ENCODE results near the gene CALCR. TPM values are rescaled to one million over a fixed set of nuclear protein-coding genes. Genes with fewer than 3 reads are reported as not detected.

Gene CALCR
- not detected for total RNA-seq

DNA sequence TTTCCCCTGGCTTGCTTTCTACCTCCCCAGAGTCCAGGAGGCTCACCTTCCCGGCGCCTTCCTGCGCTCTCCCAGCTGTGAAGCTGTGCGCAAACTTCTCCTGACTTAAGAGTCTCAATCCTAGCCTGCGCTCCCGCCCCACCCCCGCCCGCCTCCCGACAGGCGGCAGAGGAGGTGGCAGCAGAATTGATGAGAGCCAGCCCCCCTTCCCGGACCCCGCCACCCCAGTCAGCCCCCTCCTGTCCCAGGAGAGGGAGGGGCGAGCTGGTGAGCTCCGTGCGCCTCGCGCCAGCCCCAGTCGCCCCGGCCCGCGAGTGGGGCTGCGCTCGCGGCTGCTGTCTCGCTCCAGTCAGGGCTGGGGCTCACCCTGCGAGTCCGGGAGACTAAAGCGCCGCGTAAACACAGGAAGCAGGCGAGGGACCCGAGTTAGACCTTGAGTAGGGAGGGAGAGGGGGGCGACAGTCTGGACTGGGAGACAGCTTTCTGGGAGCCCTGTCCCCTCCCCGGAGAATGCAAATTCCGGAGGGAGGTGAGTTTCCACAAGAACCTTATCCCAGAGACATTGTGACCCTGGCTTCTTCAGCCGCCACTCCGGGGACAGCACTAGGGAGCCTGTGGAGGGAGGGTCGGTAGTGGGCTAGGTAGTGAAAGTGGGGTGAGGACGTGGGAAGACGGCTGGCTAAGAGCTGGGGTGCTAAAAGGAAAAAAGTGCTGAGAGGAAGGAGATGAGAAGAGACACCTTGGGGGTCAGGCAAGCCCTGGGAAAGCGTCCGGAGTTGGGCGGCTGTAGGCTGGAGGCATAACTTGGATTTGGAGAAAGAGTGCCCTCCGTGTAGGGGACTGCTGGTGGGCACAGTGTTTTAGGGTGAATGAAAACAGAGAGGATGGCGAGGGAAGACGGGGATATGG lies at the start of gene CALCR:
Gene CALCR (minus strand): TSS at position 79 of the 909 bp plus-strand sequence. CDS start 87,743 bp downstream, outside the sequence.
- TF ChIP-seq, protein P1, sequence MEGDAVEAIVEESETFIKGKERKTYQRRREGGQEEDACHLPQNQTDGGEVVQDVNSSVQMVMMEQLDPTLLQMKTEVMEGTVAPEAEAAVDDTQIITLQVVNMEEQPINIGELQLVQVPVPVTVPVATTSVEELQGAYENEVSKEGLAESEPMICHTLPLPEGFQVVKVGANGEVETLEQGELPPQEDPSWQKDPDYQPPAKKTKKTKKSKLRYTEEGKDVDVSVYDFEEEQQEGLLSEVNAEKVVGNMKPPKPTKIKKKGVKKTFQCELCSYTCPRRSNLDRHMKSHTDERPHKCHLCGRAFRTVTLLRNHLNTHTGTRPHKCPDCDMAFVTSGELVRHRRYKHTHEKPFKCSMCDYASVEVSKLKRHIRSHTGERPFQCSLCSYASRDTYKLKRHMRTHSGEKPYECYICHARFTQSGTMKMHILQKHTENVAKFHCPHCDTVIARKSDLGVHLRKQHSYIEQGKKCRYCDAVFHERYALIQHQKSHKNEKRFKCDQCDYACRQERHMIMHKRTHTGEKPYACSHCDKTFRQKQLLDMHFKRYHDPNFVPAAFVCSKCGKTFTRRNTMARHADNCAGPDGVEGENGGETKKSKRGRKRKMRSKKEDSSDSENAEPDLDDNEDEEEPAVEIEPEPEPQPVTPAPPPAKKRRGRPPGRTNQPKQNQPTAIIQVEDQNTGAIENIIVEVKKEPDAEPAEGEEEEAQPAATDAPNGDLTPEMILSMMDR (IDR thresholded peaks at IDR 0.05) = no peak
- Mint-ChIP-seq H3K9me3 (no peaks in the 10 kb centered on the region), H3K36me3 (ENCODE audit: low read depth) (no peaks in the 10 kb centered on the region), H3K4me3 (no peak within 1 kb of the TSS), H3K27me3 (peaks cover 29% of the 10 kb centered on the region), H3K27ac (no peak within 1 kb of the TSS), H3K4me1 (ENCODE audit: low read depth) (no peaks in the 10 kb centered on the region)
- no peak for ATAC-seq
- intact Hi-C loops (cut with micrococcal nuclease) = no loop called here
- ChIA-PET POLR2A (interaction anchor here (0.5 kb wide), 1 partner anchor 526 kb away, joined by 3 read pairs; no protein-coding TSS in a partner anchor), CTCF (no interaction called here)
- DNase-seq = no peak

DNA sequence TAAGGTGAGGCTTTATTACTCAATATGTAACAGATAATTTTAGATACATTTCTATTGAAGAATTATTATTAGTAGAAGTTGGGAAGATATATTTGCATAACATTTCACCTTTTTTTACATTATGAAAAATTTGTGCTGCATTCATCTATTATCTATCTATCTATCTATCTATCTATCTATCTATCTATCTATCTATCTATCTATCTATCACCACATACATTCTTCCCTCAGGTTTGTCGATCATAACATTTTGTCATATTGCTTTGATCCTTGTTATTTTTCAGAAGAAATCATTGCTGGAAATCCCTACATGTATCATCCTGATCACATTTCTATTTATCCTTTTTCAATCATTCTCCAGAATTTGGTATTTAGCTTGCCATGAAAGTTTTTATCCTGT lies 49.3 kb upstream of the CALCR start:
- no peak overlapping the region for H3K4me3 Mint-ChIP-seq
- POLR2A ChIA-PET = no interaction called here
- TF ChIP-seq, protein P1 (IDR thresholded peaks at IDR 0.05) = no peak
- H3K27ac Mint-ChIP-seq = no peak overlapping the region
- peaks cover 2% of the 10 kb centered on the region for H3K9me3 Mint-ChIP-seq
- H3K36me3 Mint-ChIP-seq (ENCODE audit: low read depth) = no peaks in the 10 kb centered on the region
- no peaks in the 10 kb centered on the region for H3K4me1 Mint-ChIP-seq (ENCODE audit: low read depth)
- CTCF ChIA-PET = no interaction called here
- no peak for ATAC-seq
- no peak for DNase-seq
- peaks cover 1% of the 10 kb centered on the region for H3K27me3 Mint-ChIP-seq
- intact Hi-C loops (cut with micrococcal nuclease) = no loop called here

DNA sequence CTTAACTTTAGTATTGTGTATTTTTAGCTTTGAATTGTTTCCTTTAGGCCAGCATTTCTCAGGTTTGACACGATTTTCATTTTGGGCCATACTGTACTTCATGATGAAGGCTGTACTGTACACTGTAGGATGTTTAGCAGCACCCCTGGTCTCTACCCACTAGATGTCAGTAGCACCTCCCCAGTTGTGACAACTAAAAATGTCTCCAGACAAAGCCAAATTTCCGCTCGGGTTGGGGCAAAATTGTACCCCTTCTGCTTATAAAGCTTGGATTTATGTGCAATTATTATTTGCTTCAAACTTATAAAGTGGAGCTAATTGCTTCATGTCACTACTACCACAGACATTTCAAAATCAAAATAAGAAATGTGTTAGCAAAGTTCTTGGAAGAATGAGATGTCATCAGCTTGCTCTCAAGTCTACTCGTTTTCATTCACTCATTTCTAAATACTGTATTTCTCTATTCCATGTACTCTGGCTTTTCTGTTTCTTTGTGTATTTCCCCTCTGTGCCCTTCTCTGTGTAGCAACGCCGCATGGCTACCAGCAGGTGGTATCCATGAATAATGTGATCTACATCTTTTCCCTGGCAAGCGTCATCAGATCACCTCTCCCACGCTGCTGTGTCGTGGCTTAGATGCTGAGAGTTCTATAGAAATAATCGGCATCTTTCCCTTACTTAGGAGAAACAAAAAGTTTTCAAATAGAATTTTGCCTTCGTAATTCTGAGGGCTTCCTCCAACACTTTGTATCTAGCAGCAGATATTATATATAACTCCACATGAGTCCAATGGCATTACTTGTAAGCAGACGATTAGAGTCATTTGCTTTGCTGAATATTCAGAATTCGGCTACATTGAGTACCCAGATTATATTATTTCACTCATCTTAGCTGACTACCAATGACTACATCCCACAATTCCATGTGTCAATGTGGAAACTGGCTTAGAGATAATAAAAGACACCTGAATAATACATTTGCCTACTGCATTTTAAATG lies 47.8 kb upstream of the CALCR start:
- Mint-ChIP-seq H3K4me1 (ENCODE audit: low read depth) (no peaks in the 10 kb centered on the region), H3K9me3 (peaks cover 2% of the 10 kb centered on the region), H3K27ac (no peak overlapping the region), H3K27me3 (peaks cover 1% of the 10 kb centered on the region), H3K36me3 (ENCODE audit: low read depth) (no peaks in the 10 kb centered on the region), H3K4me3 (no peak overlapping the region)
- ChIA-PET POLR2A (interaction anchor here (0.6 kb wide), 1 partner anchor 96 kb away, joined by 3 read pairs; no protein-coding TSS in a partner anchor), CTCF (interaction anchor here (0.6 to 1.5 kb wide), 6 partner anchors 11 to 773 kb away, joined by 3 to 5 read pairs (median 4); no protein-coding TSS in a partner anchor)
- intact Hi-C loops (cut with micrococcal nuclease) = no loop called here
- TF ChIP-seq, protein P1 (IDR thresholded peaks at IDR 0.05) = no peak
- DNase-seq (no peak), ATAC-seq (no peak)

DNA sequence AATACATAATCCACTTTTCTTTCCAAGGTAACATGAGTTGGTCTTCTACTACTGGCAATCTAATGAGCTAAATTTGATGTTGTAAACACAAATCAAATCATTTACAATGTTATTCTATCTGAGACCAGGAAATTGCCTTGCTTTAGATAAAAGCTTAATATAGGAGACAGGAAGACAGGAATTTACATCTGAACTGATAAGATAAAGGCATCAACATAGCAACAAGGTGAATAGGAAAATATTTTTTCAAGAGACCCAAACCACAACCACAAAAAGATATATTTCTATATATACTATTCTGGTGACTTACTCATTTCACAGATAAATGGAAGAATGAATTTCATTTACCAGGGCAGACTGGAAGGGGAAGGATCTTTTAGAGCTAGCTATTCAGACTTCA lies 46.3 kb upstream of the CALCR start:
- TF ChIP-seq, protein P1 (IDR thresholded peaks at IDR 0.05) = no peak
- Mint-ChIP-seq H3K4me3 (no peak overlapping the region), H3K27me3 (peaks cover 1% of the 10 kb centered on the region), H3K36me3 (ENCODE audit: low read depth) (no peaks in the 10 kb centered on the region), H3K4me1 (ENCODE audit: low read depth) (no peaks in the 10 kb centered on the region), H3K27ac (no peak overlapping the region), H3K9me3 (no peaks in the 10 kb centered on the region)
- intact Hi-C loops (cut with micrococcal nuclease) = no loop called here
- DNase-seq (no peak), ATAC-seq (no peak)
- ChIA-PET POLR2A (no interaction called here), CTCF (no interaction called here)
